Natural killer cell treated with Interleukin-12 subunit alpha and Interleukin-12 subunit beta and Interleukin-15 and Interleukin-18, amount 100 ng/mL, for 72 hours (primary cell): ENCODE data around the gene GPA33. TPM values are rescaled to one million over a fixed set of nuclear protein-coding genes. Genes with fewer than 3 reads are reported as not detected.

ENCODE experiments used
- total RNA-seq, 2 donors: library from RNA; stranded (reverse); gene quantifications; one replicate each; pipeline ENCODE4 v1.2.3, GENCODE V29; 2022

The GPA33 gene
- total RNA-seq, 2 donors from 2014 or later: not detected

Other genes starting within 250 kb of the GPA33 start
- gene TADA1, start 214.1 kb downstream of the GPA33 start, total RNA-seq: 10 to 100 TPM in 1 of 2 donors, 1 to 10 TPM in 1; 9.3 to 10.2 TPM
- gene ILDR2, start 114.8 kb downstream of the GPA33 start, total RNA-seq: 1 to 10 TPM; 2.1 to 3.5 TPM
- gene MAEL, start 101.1 kb downstream of the GPA33 start, total RNA-seq: not detected
- not detected for gene STYXL2, start 3.7 kb upstream of the GPA33 start, total RNA-seq
- gene POU2F1, start 130.5 kb upstream of the GPA33 start, total RNA-seq: 10 to 100 TPM; 22.9 to 40.2 TPM